Measurements from ENCODE around the gene FMNL2.

GRCh38 chr2:152343426-152343825 is 8.5 kb downstream of the FMNL2 start:
- TF ChIP-seq CTCF (IDR thresholded peaks at IDR 0.05) (no peak), POLR2A (IDR thresholded peaks at IDR 0.05) (no peak)

Measured in thyroid gland (tissue), 4 donors.